Inflammatory macrophage treated with lipopolysaccharide for 1 hour (primary cell): ENCODE data around the gene DMBX1.

Experiments
- DNase-seq, 2 donors: peaks; one replicate each; pipeline ENCODE4 v3.0.0-alpha.2; 2020 to 2022

DMBX1 gene

GRCh38 chr1:46484783-46485490 is 4.7 kb upstream of the DMBX1 start:
- no peak for DNase-seq

- DNase-seq: no peak
Measured at GRCh38 chr1:46485564-46486431, 3.8 kb upstream of the DMBX1 start.

- no peak for DNase-seq
Measured at GRCh38 chr1:46486432-46487015, 3.1 kb upstream of the DMBX1 start.

GRCh38 chr1:46487818-46488218 is 1.8 kb upstream of the DMBX1 start:
- no peak for DNase-seq

GRCh38 chr1:46488343-46489168 is 1.1 kb upstream of the DMBX1 start:
- peak in 1 of 2 donors; percentile 45 for DNase-seq

- no peak for DNase-seq
Measured at GRCh38 chr1:46489169-46489637, 433 bp upstream of the DMBX1 start.

GRCh38 chr1:46490406-46490655 is 695 bp downstream of the DMBX1 start:
- DNase-seq: no peak

GRCh38 chr1:46490656-46491442 is 1.2 kb downstream of the DMBX1 start:
- no peak for DNase-seq

GRCh38 chr1:46491443-46492268 is 2.0 kb downstream of the DMBX1 start:
- DNase-seq: no peak

- DNase-seq: peak; percentile 32 to 42
Measured at GRCh38 chr1:46492269-46492853, 2.7 kb downstream of the DMBX1 start.

GRCh38 chr1:46492871-46493270 is 3.2 kb downstream of the DMBX1 start:
- no peak for DNase-seq

GRCh38 chr1:46493316-46494032 is 3.8 kb downstream of the DMBX1 start:
- DNase-seq: no peak

GRCh38 chr1:46494910-46495309 is 5.3 kb downstream of the DMBX1 start:
- peak in 1 of 2 donors; percentile 37 for DNase-seq

GRCh38 chr1:46495778-46496177 is 6.1 kb downstream of the DMBX1 start:
- DNase-seq: no peak

GRCh38 chr1:46496505-46496904 is 6.9 kb downstream of the DMBX1 start:
- DNase-seq: no peak

- DNase-seq: no peak
Measured at GRCh38 chr1:46497020-46497419, 7.4 kb downstream of the DMBX1 start.

GRCh38 chr1:46497665-46498064 is 8.0 kb downstream of the DMBX1 start:
- no peak for DNase-seq

- no peak for DNase-seq
Measured at GRCh38 chr1:46501528-46501927, 11.9 kb downstream of the DMBX1 start.

GRCh38 chr1:46503421-46503820 is 13.8 kb downstream of the DMBX1 start:
- no peak for DNase-seq
